ENCODE data around the gene HELQ.

- TF ChIP-seq CTCF (IDR thresholded peaks at IDR 0.05) (no peak), POLR2AphosphoS5 (IDR thresholded peaks at IDR 0.05; ENCODE audit: low read depth, low read length) (no peak), SIN3A (IDR thresholded peaks at IDR 0.05; ENCODE audit: borderline replicate concordance, insufficient read depth, low read depth, low read length) (no peak)
- TF ChIP-seq, protein P1, sequence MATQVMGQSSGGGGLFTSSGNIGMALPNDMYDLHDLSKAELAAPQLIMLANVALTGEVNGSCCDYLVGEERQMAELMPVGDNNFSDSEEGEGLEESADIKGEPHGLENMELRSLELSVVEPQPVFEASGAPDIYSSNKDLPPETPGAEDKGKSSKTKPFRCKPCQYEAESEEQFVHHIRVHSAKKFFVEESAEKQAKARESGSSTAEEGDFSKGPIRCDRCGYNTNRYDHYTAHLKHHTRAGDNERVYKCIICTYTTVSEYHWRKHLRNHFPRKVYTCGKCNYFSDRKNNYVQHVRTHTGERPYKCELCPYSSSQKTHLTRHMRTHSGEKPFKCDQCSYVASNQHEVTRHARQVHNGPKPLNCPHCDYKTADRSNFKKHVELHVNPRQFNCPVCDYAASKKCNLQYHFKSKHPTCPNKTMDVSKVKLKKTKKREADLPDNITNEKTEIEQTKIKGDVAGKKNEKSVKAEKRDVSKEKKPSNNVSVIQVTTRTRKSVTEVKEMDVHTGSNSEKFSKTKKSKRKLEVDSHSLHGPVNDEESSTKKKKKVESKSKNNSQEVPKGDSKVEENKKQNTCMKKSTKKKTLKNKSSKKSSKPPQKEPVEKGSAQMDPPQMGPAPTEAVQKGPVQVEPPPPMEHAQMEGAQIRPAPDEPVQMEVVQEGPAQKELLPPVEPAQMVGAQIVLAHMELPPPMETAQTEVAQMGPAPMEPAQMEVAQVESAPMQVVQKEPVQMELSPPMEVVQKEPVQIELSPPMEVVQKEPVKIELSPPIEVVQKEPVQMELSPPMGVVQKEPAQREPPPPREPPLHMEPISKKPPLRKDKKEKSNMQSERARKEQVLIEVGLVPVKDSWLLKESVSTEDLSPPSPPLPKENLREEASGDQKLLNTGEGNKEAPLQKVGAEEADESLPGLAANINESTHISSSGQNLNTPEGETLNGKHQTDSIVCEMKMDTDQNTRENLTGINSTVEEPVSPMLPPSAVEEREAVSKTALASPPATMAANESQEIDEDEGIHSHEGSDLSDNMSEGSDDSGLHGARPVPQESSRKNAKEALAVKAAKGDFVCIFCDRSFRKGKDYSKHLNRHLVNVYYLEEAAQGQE (IDR thresholded peaks at IDR 0.05; ENCODE audit: insufficient read depth in 1 of 2, low read depth in 2 of 2, low read length in 1 of 2): no peak
These were observed 49.5 kb downstream of the HELQ start for GRCh38 chr4:83405844-83406816.
